MCF 10A (cell line): ENCODE results near the gene FARS2. TPM values are rescaled to one million over a fixed set of nuclear protein-coding genes. Genes with fewer than 3 reads are reported as not detected.

ENCODE experiments used
- BruUV-seq: library from RNA; stranded (reverse); fragments of 400-500 nt; replicated peaks from 2 replicates; lab custom pipeline; 2021; lab: Mats Ljungman, UMichigan
- CTCF ChIA-PET: fragments of 300-600 bp; sonication (Branson Sonifier 250); formaldehyde crosslinking; extraction: SDS; loops from one replicate; lab custom pipeline; 2021; ENCODE audit warnings: antibody characterized with exemption, inconsistent platforms; lab: Yijun Ruan, JAX
- POLR2A ChIA-PET: fragments of 300-600, 350-650 bp; sonication (Branson Sonifier 250); formaldehyde crosslinking; extraction: SDS; loops from one replicate; lab custom pipeline; 2020; ENCODE audit warnings: antibody characterized with exemption, inconsistent platforms; lab: Yijun Ruan, JAX
- DNase-seq: peaks from one replicate; pipeline ENCODE4 v3.0.0-alpha.2; 2018; ENCODE audit not compliant: unreplicated experiment
- H3K27ac Mint-ChIP-seq: one replicate; pipeline ENCODE4 v1.8.0; 2022; ENCODE audit warnings: mild to moderate bottlenecking, low read depth, mixed read lengths; ENCODE audit not compliant: unreplicated experiment
- H3K27me3 Mint-ChIP-seq: one replicate; pipeline ENCODE4 v1.8.0; 2022; ENCODE audit warnings: mixed read lengths; ENCODE audit not compliant: insufficient read depth, unreplicated experiment
- H3K36me3 Mint-ChIP-seq: one replicate; pipeline ENCODE4 v1.8.0; 2022; ENCODE audit warnings: mild to moderate bottlenecking, moderate library complexity, mixed read lengths; ENCODE audit not compliant: insufficient read depth, unreplicated experiment
- H3K4me1 Mint-ChIP-seq: one replicate; pipeline ENCODE4 v1.8.0; 2022; ENCODE audit warnings: mixed read lengths; ENCODE audit not compliant: insufficient read depth, unreplicated experiment
- H3K4me3 Mint-ChIP-seq: one replicate; pipeline ENCODE4 v1.8.0; 2022; ENCODE audit warnings: mild to moderate bottlenecking, moderate library complexity, mixed read lengths; ENCODE audit not compliant: unreplicated experiment
- H3K9me3 Mint-ChIP-seq: one replicate; pipeline ENCODE4 v1.8.0; 2022; ENCODE audit warnings: mixed read lengths; ENCODE audit not compliant: unreplicated experiment
- intact Hi-C: fragments of 100-400 bp; cut with micrococcal nuclease; formaldehyde crosslinking; loops from 2 replicates; pipeline ENCODE4 v1.14.1; 2022
- total RNA-seq: library from RNA; stranded (reverse); gene quantifications from 2 replicates; pipeline ENCODE4 v1.2.3, GENCODE V29; 2022
- TF ChIP-seq, protein P1 (sequence below): fragments of 200-600 bp; IDR thresholded peaks from one replicate; pipeline ENCODE4 v1.8.0; 2022; ENCODE audit warnings: antibody characterized with exemption, mild to moderate bottlenecking; ENCODE audit not compliant: unreplicated experiment

Gene FARS2
- total RNA-seq, 1 experiment from 2014 or later: 18.2 TPM

DNA sequence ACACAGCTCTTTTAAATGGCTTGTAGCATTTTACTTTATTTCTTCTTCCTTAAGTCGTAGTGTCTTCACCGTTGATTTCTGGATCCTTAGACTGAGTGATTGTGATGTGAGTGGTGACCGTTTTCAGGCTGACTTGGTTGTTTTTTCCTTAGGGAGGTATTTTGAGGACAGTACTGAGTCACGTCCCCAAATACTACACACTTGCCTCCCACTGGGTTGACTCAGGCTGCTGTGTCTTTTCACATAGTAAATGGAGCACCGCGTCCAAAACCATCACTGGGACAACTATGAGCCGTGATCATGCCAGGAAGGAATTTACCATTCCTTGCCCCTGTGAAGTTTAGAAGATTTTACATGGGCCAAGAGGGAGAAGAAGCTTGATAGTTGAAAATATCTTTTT, 174.1 kb downstream of the FARS2 start:
- intact Hi-C loops: no loop called here

DNA sequence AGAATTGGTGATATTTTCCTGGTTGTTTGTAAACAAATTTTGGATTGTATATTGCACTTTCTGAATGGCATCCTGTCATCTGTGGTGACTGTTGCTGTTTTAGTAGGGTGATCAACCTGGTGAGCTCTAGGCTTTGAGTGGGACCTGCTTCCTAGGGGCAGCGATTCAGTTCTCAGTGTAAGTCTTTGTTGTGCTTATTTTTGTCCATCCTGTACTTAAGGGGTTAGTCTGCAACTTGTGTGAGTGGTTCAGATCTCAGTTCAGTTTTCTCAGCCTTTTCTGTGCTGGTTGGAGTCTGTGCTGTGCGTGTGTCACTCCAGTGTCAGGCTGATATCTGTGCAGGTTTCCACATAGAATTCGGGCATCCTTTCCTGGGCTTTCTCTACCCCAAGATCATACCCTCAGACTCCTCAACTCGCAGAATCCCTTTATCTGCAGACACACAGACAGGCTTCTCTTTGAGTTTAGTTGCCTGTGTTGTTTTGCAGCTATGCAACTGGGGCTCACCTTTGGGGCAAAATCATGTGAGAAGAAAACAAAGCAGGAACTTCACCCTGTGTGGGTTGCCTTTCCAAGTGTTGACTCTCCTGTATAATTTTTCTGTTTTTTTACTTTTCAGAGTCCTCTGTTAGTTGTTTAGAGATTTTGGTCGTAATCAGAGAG, 177.7 kb downstream of the FARS2 start:
- POLR2A ChIA-PET: no interaction called here
- no peak for DNase-seq
- no peaks in the 10 kb centered on the region for H3K36me3 Mint-ChIP-seq
- H3K4me3 Mint-ChIP-seq: no peak overlapping the region
- intact Hi-C loops: no loop called here
- BruUV-seq: no TSS peak
- H3K9me3 Mint-ChIP-seq: no peaks in the 10 kb centered on the region
- H3K4me1 Mint-ChIP-seq: no peaks in the 10 kb centered on the region
- TF ChIP-seq, protein P1, sequence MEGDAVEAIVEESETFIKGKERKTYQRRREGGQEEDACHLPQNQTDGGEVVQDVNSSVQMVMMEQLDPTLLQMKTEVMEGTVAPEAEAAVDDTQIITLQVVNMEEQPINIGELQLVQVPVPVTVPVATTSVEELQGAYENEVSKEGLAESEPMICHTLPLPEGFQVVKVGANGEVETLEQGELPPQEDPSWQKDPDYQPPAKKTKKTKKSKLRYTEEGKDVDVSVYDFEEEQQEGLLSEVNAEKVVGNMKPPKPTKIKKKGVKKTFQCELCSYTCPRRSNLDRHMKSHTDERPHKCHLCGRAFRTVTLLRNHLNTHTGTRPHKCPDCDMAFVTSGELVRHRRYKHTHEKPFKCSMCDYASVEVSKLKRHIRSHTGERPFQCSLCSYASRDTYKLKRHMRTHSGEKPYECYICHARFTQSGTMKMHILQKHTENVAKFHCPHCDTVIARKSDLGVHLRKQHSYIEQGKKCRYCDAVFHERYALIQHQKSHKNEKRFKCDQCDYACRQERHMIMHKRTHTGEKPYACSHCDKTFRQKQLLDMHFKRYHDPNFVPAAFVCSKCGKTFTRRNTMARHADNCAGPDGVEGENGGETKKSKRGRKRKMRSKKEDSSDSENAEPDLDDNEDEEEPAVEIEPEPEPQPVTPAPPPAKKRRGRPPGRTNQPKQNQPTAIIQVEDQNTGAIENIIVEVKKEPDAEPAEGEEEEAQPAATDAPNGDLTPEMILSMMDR: no peak
- no peaks in the 10 kb centered on the region for H3K27me3 Mint-ChIP-seq
- CTCF ChIA-PET: interaction anchor here (0.5 kb wide), 1 partner anchor 25 kb away, joined by 4 read pairs; no protein-coding TSS in a partner anchor
- no peak overlapping the region for H3K27ac Mint-ChIP-seq

More for the DNA sequence above, 174.1 kb downstream of the FARS2 start:
- TF ChIP-seq, protein P1: no peak
- ChIA-PET POLR2A (interaction anchor here (1.3 kb wide), 1 partner anchor 9 kb away, joined by 3 read pairs; no protein-coding TSS in a partner anchor), CTCF (interaction anchor here (0.7 kb wide), 1 partner anchor 429 kb away, joined by 3 read pairs; no protein-coding TSS in a partner anchor)
- DNase-seq: peak; percentile 14
- Mint-ChIP-seq H3K9me3 (no peaks in the 10 kb centered on the region), H3K4me3 (no peak overlapping the region), H3K27ac (no peak overlapping the region), H3K36me3 (no peaks in the 10 kb centered on the region), H3K27me3 (no peaks in the 10 kb centered on the region), H3K4me1 (no peaks in the 10 kb centered on the region)
- BruUV-seq: no TSS peak

DNA sequence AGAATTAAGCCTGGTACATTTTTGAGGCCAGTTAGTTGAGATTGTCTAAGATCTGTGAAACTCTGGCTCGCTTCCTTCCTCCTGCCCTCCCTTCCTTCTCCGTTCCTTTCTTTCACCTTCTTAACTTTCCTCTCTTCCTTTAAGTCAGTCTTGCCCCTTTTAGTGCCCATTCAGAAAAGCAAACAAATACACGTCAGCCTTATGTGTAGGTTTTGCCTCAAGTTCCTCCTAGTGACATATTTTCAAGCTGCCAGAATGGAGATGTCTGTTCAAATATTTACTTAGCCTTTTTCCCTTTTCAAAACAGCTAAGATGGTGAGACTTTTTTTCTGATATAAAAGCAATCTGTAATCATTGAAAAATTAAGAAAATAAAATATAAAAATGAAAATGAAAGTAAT, 178.4 kb downstream of the FARS2 start:
- Mint-ChIP-seq H3K27ac (no peak overlapping the region), H3K27me3 (no peaks in the 10 kb centered on the region), H3K9me3 (no peaks in the 10 kb centered on the region), H3K4me1 (no peaks in the 10 kb centered on the region), H3K36me3 (no peaks in the 10 kb centered on the region), H3K4me3 (no peak overlapping the region)
- ChIA-PET POLR2A (interaction anchor here (0.5 kb wide), 1 partner anchor 1149 kb away, joined by 3 read pairs; no protein-coding TSS in a partner anchor), CTCF (interaction anchor here (0.5 kb wide), 1 partner anchor 25 kb away, joined by 4 read pairs; no protein-coding TSS in a partner anchor)
- intact Hi-C loops: no loop called here
- TF ChIP-seq, protein P1: no peak
- no peak for DNase-seq
- no TSS peak for BruUV-seq

DNA sequence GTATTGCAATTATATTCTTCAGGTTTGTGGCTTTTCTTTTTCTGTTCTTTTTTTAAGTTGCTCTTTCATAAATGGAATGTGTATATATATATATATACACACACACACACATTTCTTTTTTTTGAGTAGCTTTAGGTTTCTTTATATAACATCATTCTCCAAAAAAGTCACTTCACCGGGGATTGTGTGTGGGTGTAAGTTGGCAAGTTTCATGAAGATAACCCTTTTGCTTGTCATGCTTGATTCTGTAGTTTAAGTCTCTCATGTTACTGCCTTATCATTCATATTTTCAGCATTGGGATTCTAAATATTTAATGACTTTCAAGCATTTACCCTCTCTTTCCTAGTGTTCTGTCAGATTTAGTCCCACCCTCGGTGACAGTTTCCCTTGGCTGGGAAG, 181.0 kb downstream of the FARS2 start:
- Mint-ChIP-seq H3K9me3 (no peaks in the 10 kb centered on the region), H3K4me1 (no peaks in the 10 kb centered on the region), H3K36me3 (no peaks in the 10 kb centered on the region), H3K27me3 (no peaks in the 10 kb centered on the region), H3K27ac (no peak overlapping the region), H3K4me3 (no peak overlapping the region)
- POLR2A ChIA-PET: no interaction called here
- no peak for DNase-seq
- BruUV-seq: no TSS peak
- TF ChIP-seq, protein P1: no peak
- intact Hi-C loops: no loop called here
- CTCF ChIA-PET: no interaction called here
